GM19023 (cell line): Measurements from ENCODE around the gene COL19A1.
"Not testable (repeated sequence)": the region's sequence is repeated elsewhere in the genome, so short reads cannot be mapped to it uniquely, and the experiment has no call there.

Experiments used
- ATAC-seq: cut with Tn5 transposase; IDR thresholded peaks from one replicate; pipeline ENCODE4 v1.9.1; 2021; ENCODE audit warnings: mild to moderate bottlenecking, moderate library complexity; ENCODE audit not compliant: unreplicated experiment

The COL19A1 gene

DNA sequence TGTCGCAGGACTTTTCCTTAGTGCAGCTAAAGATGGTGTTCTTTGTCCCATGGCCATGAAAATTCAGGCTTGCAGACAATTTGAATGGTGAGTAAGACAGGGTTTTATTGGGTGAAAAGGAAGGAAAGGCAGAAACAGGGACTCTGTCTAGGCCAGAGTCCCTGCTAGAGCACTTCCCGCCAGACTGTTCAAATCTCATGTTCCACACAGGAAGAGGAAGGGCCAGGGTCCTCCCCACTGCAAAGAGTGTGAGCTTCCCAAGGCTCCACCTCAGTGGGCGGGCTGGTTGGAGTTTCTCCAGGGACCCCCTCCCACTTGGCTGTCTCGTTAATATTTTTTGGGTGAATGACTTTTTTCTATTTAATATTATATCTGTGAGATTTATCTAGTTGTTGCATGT lies 29.0 kb downstream of the COL19A1 start:
- ATAC-seq = peak; percentile 13

DNA sequence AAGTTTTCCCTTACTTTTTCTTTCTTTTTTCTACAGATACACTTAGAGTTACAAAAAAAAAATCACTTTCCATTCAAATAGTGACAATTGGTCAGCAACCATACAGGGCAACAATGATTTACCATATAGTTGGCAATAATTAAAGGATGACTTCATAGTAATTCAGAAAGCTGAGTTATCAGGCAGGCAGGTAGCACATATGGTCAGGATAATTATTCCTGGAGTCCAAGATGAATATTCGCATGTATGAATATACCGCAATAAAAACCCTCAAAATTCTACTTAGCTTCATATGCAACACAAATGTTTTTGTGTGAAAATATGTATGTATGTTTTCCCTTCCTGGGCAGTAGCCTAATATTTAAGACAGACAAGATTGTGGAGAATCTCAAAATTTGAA lies 34.5 kb downstream of the COL19A1 start:
- no peak for ATAC-seq

DNA sequence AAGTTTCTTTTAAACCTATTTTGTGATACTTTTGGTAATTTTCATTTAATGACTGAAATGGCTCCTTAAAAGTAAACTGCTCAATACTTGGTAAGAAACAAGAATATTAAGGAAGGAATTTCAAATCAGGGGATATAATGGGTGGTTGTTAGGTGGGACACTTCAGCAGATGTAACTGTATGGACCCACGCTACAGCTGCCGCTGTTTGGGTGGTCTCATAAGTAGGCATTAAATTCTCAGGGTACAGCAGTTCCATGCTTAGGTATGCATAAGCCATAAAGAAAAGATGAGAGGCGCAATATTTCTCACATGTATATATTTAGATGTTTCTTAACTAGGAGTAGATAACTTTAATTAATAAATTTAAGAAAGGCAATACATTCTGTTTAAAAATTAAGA lies 35.0 kb downstream of the COL19A1 start:
- ATAC-seq = no peak

DNA sequence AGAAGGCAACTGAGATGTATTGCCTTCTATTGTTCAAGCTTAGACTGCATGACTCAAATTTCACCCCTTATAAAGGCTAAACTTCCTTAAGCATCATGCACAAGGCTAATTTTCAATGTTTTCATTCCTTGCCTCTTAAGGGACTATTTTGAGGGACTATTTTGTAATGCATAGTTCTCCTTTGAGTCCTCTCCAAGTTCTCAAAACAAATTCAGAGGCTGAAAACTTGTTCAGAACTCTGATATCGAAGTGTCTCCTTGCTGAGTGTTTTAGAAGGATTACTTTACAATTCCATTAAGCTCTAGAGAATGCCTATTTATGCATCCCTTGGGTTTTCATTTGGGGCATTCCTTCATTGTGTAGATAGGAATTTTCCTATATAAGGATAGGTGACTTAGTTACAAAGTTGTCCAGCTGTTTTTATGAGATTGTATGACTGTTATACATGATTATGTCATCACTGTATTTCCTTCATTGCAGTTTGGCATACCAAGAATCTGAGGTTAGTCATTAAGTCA lies 41.7 kb downstream of the COL19A1 start:
- no peak for ATAC-seq

DNA sequence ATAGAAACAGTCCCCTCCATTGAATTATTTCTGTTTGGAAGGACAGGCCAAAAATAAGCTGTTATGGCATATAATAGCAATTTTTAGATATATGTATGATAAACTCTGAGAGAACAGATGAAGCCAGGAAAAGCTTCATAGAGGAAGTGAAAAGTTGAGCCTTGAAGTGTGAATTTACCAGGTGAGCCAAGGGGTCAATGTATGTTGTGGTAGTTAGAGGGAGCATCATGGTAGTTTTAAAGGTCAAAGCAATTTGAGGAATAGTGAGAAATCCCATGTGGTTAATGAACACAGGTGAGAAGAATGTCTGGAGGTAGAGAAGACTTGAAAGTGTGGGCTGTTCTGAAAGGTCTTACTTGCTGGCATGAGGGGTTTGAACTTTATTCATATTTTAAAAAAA lies 47.0 kb downstream of the COL19A1 start:
- ATAC-seq = no peak

DNA sequence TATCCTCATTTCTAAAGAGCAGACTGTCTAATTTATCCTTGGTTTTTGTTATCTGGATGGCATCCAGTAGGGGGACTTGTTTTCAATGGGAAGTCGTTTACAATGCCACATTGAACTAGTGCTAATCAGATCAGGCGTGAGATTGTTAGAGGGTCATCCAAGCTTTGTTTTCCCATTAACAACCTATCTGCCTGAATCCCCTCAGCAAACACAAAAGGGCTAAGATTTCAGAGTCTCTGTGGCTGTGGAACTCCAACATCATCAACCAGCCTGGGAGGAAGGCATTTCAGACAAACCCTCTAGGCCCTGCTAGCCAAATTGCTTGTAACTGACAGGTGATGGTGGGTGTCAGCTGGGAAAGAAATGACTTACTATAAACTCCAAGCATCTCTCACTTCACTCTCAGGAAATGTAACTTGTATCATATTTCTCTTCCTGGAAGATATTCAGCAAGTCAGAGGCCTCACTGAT lies 47.7 kb downstream of the COL19A1 start:
- no peak for ATAC-seq

DNA sequence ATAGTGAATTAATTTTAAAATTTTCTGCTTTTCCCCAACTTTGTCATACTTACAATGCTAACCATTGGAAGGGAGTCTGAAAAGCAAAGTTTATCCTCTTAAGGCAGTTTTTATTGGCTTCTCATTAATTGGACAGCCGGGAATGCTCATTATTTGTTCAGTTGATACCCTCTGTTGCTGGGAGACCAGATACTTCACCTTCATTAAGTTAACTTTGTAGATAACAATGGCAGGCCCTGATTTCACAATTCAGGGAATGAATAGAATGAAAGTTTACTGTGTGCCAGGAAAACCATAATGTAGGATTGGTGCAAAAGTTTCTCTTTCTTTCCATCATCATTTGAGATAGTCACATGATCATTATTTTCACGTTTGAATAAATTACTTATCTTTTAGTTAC lies 49.0 kb downstream of the COL19A1 start:
- ATAC-seq = no peak

GRCh38 chr6:69917834-69918233 lies 51.5 kb downstream of the COL19A1 start:
- ATAC-seq = peak; percentile 76

GRCh38 chr6:69918813-69919475 lies 52.6 kb downstream of the COL19A1 start:
- no peak for ATAC-seq

DNA sequence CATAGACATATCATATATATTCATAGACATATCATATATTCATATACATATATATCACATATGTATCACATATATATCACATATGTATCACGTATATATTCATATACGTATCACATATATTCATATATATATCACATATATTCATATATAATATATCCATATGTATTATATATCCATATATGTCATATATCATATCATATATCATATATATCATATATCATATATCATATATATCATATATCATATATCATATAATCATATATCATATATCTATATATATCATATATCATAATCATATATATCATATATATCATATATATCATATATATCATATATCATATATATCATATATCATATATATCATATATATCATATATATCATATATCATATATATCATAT lies 54.7 kb downstream of the COL19A1 start:
- ATAC-seq = not testable (repeated sequence)

- not testable (repeated sequence) for ATAC-seq
Observed at GRCh38 chr6:69921611-69922010, 55.3 kb downstream of the COL19A1 start.

GRCh38 chr6:69926745-69927144 lies 60.4 kb downstream of the COL19A1 start:
- no peak for ATAC-seq

GRCh38 chr6:69933239-69933638 lies 66.9 kb downstream of the COL19A1 start:
- ATAC-seq = no peak

DNA sequence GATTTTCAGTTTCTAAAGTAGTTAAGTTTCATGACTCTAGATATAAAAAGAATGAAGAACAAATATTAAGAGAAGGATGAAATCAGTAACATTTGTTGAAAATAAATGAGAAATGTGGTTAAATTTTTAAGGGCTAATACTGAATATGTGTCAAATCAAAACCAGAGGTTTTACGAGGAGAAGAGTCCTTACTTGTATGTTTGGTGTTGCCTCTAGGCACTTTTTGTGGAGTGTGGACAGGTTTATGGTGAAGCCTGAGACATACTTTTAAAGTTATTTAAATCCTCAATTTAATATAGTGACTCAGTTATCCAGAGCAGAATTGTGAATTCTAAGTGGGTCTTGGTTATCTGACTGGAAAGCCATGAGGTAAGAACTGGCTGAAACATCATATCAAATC lies 68.7 kb downstream of the COL19A1 start:
- ATAC-seq = no peak

DNA sequence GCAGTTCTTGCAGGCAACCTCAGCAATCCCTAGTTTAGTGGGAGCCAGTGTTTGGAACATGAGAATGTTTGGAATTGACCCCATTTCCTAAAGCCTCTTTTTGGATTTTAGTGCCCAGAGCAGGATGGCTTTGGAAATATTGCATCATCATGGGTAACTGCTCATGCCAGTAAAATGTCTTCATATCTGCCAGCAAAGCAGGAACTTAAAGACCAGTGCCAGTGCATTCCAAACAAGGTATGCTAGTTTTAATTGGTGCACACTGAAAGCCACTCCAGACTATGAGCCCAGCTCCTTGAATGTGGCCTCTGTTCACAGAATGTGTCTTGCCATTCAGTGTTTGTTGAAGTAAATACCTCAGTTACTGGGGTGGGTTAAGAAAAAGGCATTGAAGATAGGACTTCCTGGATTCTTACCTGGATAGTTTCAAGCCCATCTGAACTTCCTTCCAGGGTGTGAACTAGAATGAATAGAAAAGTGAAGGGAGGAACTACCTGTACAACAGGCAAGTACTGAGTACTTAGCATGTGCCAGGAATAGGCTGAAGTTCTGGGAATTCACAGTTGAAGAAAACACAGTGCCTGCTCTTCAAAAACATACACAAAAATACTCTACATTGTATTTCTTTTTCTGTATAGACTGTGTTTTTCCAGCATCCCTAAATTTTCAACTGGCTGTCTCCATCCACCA lies 70.5 kb downstream of the COL19A1 start:
- no peak for ATAC-seq

DNA sequence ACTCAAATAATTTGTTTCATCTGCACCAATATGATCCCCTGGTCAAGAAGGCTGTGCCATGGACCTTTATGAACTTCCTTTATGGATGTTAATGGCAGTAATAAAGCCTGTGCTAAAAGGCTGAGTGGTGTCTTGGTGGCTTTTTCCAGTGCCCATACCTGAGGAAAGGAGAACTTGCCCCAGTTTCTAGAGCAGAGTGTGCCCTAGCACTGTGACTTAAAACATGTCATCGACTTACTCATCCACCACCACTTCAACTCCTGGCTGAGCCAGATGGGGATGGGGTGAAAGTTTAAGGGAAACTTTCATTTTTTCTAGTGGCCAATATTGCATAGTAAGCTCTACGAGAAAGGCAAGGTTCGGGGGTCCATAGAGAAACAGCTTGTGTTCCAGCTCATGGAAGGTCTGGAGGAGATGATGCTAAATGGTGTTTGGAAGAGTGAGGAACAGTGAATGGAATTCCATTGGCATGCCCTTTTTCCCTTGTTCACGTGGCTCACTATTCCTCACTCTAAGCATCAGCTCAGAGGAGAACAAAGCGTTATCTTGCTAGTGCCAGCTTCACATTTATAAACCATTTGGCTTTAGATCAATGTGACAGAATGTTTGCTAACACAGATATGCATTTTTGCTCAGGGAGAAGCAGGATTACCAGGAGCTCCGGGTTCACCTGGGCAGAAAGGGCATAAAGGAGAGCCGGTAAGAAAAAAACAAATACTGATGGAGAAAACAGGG lies 71.2 kb downstream of the COL19A1 start:
- ATAC-seq = no peak

DNA sequence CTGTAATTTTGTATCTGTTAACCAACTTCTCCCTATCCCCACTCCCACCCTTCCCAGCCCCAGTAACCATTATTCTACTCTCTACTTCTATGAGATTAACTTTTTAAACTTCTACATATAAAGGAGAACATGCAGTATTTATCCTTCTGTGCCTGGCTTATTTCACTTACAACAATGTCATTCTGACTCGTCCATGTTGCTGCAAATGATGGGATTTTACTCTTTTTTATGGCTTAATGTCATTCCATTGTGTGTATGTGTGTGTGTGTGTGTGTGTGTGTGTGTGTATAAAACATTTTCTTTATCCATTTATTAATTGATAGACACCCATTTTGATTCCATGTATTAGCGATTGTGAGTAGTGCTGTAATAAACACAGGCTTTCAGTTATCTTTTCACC lies 76.1 kb downstream of the COL19A1 start:
- no peak for ATAC-seq

- no peak for ATAC-seq
Observed at GRCh38 chr6:69945192-69945591, 78.8 kb downstream of the COL19A1 start.

- ATAC-seq = no peak
Observed at GRCh38 chr6:69948479-69949114, 82.2 kb downstream of the COL19A1 start.

GRCh38 chr6:69953491-69953890 lies 87.1 kb downstream of the COL19A1 start:
- no peak for ATAC-seq

GRCh38 chr6:69954733-69955132 lies 88.4 kb downstream of the COL19A1 start:
- no peak for ATAC-seq
